B cell (primary cell): ENCODE data around the gene TULP1. TPM values are rescaled to one million over a fixed set of nuclear protein-coding genes. Genes with fewer than 3 reads are reported as not detected.

ENCODE experiments used
- ATAC-seq: fragments of 200-7000 bp; cut with Tn5 transposase; one replicate; pipeline ENCODE4 v1.10.0; 2021; ENCODE audit warnings: low read depth, mild to moderate bottlenecking, moderate number of reproducible peaks, moderate library complexity
- CTCF ChIA-PET: fragments of 350-600 bp; sonication (Branson Sonifier 250); formaldehyde crosslinking; loops from one replicate; lab custom pipeline; 2021; ENCODE audit warnings: antibody characterized with exemption, inconsistent platforms; lab: Charles Lee
- POLR2A ChIA-PET: fragments of 350-600 bp; sonication (Branson Sonifier 250); formaldehyde crosslinking; loops from one replicate; lab custom pipeline; 2021; ENCODE audit warnings: antibody characterized with exemption; lab: Charles Lee
- DNase-seq: peaks from one replicate; pipeline ENCODE4 v3.0.0; 2013
- H2AFZ ChIP-seq: 2 replicates; pipeline ENCODE4 v1.6.1; 2012; ENCODE audit warnings: mild to moderate bottlenecking, low read depth, low read length; ENCODE audit not compliant: insufficient read depth, poor library complexity, severe bottlenecking
- H3K27ac ChIP-seq, 2 donors: 1 replicate in 1 of 2; 2 replicates in 1 of 2; pipeline ENCODE4 v1.5.1; 2012 to 2013; ENCODE audit warnings: low read length in 2 of 2, mild to moderate bottlenecking in 2 of 2, moderate library complexity in 1 of 2
- H3K27me3 ChIP-seq, 4 experiments: fragments of 200-600 bp in 1 of 4; sonication (generic) in 1 of 4; replicated peaks in 1 of 4; 1 replicate in 2 of 4; 2 replicates in 2 of 4; pipeline versions ENCODE4 v1.6.1 to v1.7.0; 2013 to 2016; ENCODE audit warnings: low read length in 3 of 4, mild to moderate bottlenecking in 2 of 4, mixed read lengths in 1 of 4, moderate library complexity in 1 of 4; ENCODE audit not compliant: insufficient read depth in 4 of 4, control insufficient read depth in 3 of 4; ENCODE audit errors: control extremely low read depth in 1 of 4
- H3K36me3 ChIP-seq, 2 experiments: replicated peaks in 1 of 2; 1 replicate in 1 of 2; 2 replicates in 1 of 2; pipeline versions ENCODE4 v1.6.1 to v1.7.1; 2013; ENCODE audit warnings: low read length in 1 of 2; ENCODE audit not compliant: insufficient read depth in 2 of 2, control insufficient read depth in 1 of 2; ENCODE audit errors: control extremely low read depth in 1 of 2, extremely low read depth in 1 of 2
- H3K4me1 ChIP-seq, 2 donors: fragments of 200-600 bp in 1 of 2; sonication (generic) in 1 of 2; 1 replicate in 1 of 2; 2 replicates in 1 of 2; pipeline versions ENCODE4 v1.5.1 to v1.6.1; 2013 to 2017; ENCODE audit warnings: low read length in 2 of 2; ENCODE audit not compliant: control insufficient read depth in 2 of 2, insufficient read depth in 2 of 2
- H3K4me2 ChIP-seq: replicated peaks from 2 replicates; pipeline ENCODE3; 2012; ENCODE audit warnings: mild to moderate bottlenecking, low read depth, low read length; ENCODE audit not compliant: poor library complexity, severe bottlenecking
- H3K4me3 ChIP-seq, 5 experiments: fragments of 200-600 bp in 1 of 5; sonication (generic) in 1 of 5; 1 replicate in 3 of 5; 2 replicates in 2 of 5; pipeline versions ENCODE4 v1.5.1 to v1.7.0; 2011 to 2016; ENCODE audit warnings: low read length in 4 of 5, mild to moderate bottlenecking in 4 of 5, low read depth in 2 of 5, control low read depth in 1 of 5, moderate library complexity in 1 of 5; ENCODE audit not compliant: insufficient read depth in 1 of 5; ENCODE audit errors: control extremely low read depth in 1 of 5, extremely low read depth in 1 of 5
- H3K79me2 ChIP-seq: fragments of 200-600 bp; sonication (generic); one replicate; pipeline ENCODE4 v1.6.0; 2016; ENCODE audit warnings: low read length; ENCODE audit not compliant: control insufficient read depth, insufficient read depth
- H3K9ac ChIP-seq: fragments of 200-600 bp; sonication (generic); 2 replicates; pipeline ENCODE4 v1.6.1; 2017; ENCODE audit warnings: mild to moderate bottlenecking, low read length, moderate library complexity
- H3K9me3 ChIP-seq, 3 donors: one replicate each; pipeline versions ENCODE4 v1.6.1 to v1.7.1; 2013; ENCODE audit warnings: low read length in 2 of 3; ENCODE audit not compliant: control insufficient read depth in 2 of 3, insufficient read depth in 1 of 3; ENCODE audit errors: control extremely low read depth in 1 of 3
- H4K20me1 ChIP-seq: 2 replicates; pipeline ENCODE4 v1.6.0; 2012; ENCODE audit warnings: mild to moderate bottlenecking, low read length; ENCODE audit not compliant: insufficient read depth, control insufficient read depth, poor library complexity, severe bottlenecking
- H3K27ac Mint-ChIP-seq: one replicate; pipeline ENCODE4 v1.8.0; 2021; ENCODE audit warnings: mixed read lengths
- H3K27me3 Mint-ChIP-seq: one replicate; pipeline ENCODE4 v1.8.0; 2021; ENCODE audit warnings: mixed read lengths
- H3K4me1 Mint-ChIP-seq: one replicate; pipeline ENCODE4 v1.8.0; 2021; ENCODE audit warnings: mixed read lengths
- H3K4me3 Mint-ChIP-seq: one replicate; pipeline ENCODE4 v1.8.0; 2021; ENCODE audit warnings: mixed read lengths
- H3K9me3 Mint-ChIP-seq: one replicate; pipeline ENCODE4 v1.8.0; 2022; ENCODE audit warnings: mixed read lengths; ENCODE audit not compliant: insufficient read depth
- CTCF ChIP-seq: fragments of 200-600 bp; IDR thresholded peaks from one replicate; pipeline ENCODE4 v1.8.0; 2022; ENCODE audit warnings: antibody characterized with exemption, mild to moderate bottlenecking
- EZH2 ChIP-seq: IDR thresholded peaks from 2 replicates; pipeline ENCODE4 v1.6.1; 2012; ENCODE audit warnings: borderline replicate concordance, low read depth, mild to moderate bottlenecking, moderate library complexity, low read length; ENCODE audit not compliant: insufficient read depth, poor library complexity, severe bottlenecking
- WGBS: methylation state at CpG from one replicate; pipeline ENCODE4 v1.1.5; 2013; ENCODE audit warnings: missing lambda C conversion rate; ENCODE audit not compliant: insufficient coverage; 5-methylcytosine and 5-hydroxymethylcytosine counted together
- intact Hi-C: fragments of 100-400 bp; cut with micrococcal nuclease; formaldehyde crosslinking; loops from one replicate; pipeline ENCODE4 v1.10.0; 2022
- polyA plus RNA-seq: library from polyadenylated mRNA; depleted of rRNA; stranded (reverse); fragments of >200 nt; gene quantifications from 2 replicates; pipeline ENCODE4 v1.2.3, GENCODE V29; 2012
- total RNA-seq, 2 donors: library from RNA; stranded (reverse); fragments of 120-200 nt in 1 of 2; gene quantifications; 1 replicate in 1 of 2; 2 replicates in 1 of 2; pipeline versions ENCODE4 v1.2.3 to v1.2.4, GENCODE V29; 2013 to 2022

Gene TULP1
- total and polyA plus RNA-seq, 2 donors (not counting 1 experiment from before 2014, with no cell fraction given) = not detected

DNA sequence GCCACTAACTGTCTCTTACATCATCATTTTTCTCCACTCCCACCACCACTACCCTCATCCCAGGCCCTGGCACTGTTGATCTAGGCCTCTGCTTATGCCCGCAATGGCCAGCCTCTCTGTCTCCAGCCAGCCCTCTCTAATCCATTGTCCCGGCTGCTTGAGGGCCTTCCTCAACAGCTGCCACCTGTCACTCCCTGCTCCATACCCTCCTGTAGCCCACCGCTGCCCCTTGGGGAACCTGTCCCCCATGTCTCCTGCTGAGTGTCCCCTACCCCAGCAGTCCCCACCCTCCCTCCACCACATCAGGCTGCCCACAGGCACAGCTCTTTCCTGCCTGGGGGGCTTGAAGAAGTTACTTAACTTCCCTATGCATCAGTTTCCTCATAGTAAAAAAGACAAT is 29.2 kb downstream of the TULP1 start:
- 94% methylated on average over 2 of the region's 3 CpGs for WGBS
- CTCF ChIA-PET = interaction anchor here (0.6 kb wide), 1 partner anchor 68 kb away, joined by 4 read pairs; no protein-coding TSS in a partner anchor

GRCh38 chr6:35483062-35483461 is 29.6 kb downstream of the TULP1 start:
- 96% methylated on average over 4 of the region's 4 CpGs for WGBS
- Histone ChIP-seq H3K4me1 (no peaks in the 10 kb centered on the region), H3K79me2 (no peaks in the 10 kb centered on the region), H3K9me3 (no peaks in the 10 kb centered on the region), H2AFZ (no peak overlapping the region), H3K4me3 (no peak overlapping the region), H3K4me2 (no peak overlapping the region), H3K27me3 (no peaks in the 10 kb centered on the region), H3K27ac (no peak overlapping the region), H4K20me1 (no peaks in the 10 kb centered on the region), H3K36me3 (no peaks in the 10 kb centered on the region), H3K9ac (no peak overlapping the region)
- ATAC-seq = no peak
- CTCF ChIA-PET = interaction anchor here (0.6 to 1.4 kb wide), 2 partner anchors 68 to 187 kb away, joined by 3 to 4 read pairs; no protein-coding TSS in a partner anchor
- Mint-ChIP-seq H3K27ac (no peak overlapping the region), H3K9me3 (no peaks in the 10 kb centered on the region), H3K27me3 (no peaks in the 10 kb centered on the region), H3K4me3 (no peak overlapping the region), H3K4me1 (no peaks in the 10 kb centered on the region)
- POLR2A ChIA-PET = no interaction called here
- TF ChIP-seq EZH2 = no peak
- no peak for DNase-seq
- intact Hi-C loops = no loop called here

More for the DNA sequence above, 29.2 kb downstream of the TULP1 start:
- ATAC-seq (no peak), DNase-seq (no peak)
- H3K27ac ChIP-seq = no peak overlapping the region
- POLR2A ChIA-PET = no interaction called here
- H3K9me3 ChIP-seq = no peaks in the 10 kb centered on the region
- Mint-ChIP-seq H3K4me3 (no peak overlapping the region), H3K4me1 (no peaks in the 10 kb centered on the region), H3K27me3 (no peaks in the 10 kb centered on the region), H3K9me3 (no peaks in the 10 kb centered on the region), H3K27ac (no peak overlapping the region)
- no peak overlapping the region for H2AFZ ChIP-seq
- no peak overlapping the region for H3K4me2 ChIP-seq
- H3K4me3 ChIP-seq = no peak overlapping the region
- no peaks in the 10 kb centered on the region for H3K4me1 ChIP-seq
- H3K27me3 ChIP-seq = no peaks in the 10 kb centered on the region
- H3K36me3 ChIP-seq = no peaks in the 10 kb centered on the region
- no peaks in the 10 kb centered on the region for H3K79me2 ChIP-seq
- H4K20me1 ChIP-seq = no peaks in the 10 kb centered on the region
- H3K9ac ChIP-seq = no peak overlapping the region
- intact Hi-C loops = no loop called here
- TF ChIP-seq EZH2 = no peak
- TF ChIP-seq CTCF = no peak
